Upper lobe of left lung (tissue), 6 donors: ENCODE data around the gene OPRM1. TPM values are rescaled to one million over a fixed set of nuclear protein-coding genes. Genes with fewer than 3 reads are reported as not detected.

Experiments used
- ATAC-seq, 2 donors: fragments of 200-7000 bp; cut with Tn5 transposase; one replicate each; pipeline ENCODE4 v1.9.1; 2022; ENCODE audit warnings: mild to moderate bottlenecking in 2 of 2, moderate library complexity in 2 of 2; ENCODE audit not compliant: low FRiP score in 2 of 2
- DNase-seq, 2 donors: peaks; one replicate each; pipeline ENCODE4 v3.0.0-alpha.2; 2019 to 2020
- H3K27ac ChIP-seq, 4 donors: fragments of 200-600 bp; sonication (generic); one replicate each; pipeline ENCODE4 v1.5.1; 2016 to 2019
- H3K27me3 ChIP-seq, 4 donors: fragments of 200-600 bp; sonication (generic); one replicate each; pipeline ENCODE4 v1.5.1; 2017 to 2019
- H3K36me3 ChIP-seq, 4 donors: fragments of 200-600 bp; sonication (generic); one replicate each; pipeline ENCODE4 v1.5.1; 2016 to 2019
- H3K4me1 ChIP-seq, 4 donors: fragments of 200-600 bp; sonication (generic); one replicate each; pipeline ENCODE4 v1.5.1; 2018 to 2019
- H3K4me3 ChIP-seq, 4 donors: fragments of 200-600 bp; sonication (generic); one replicate each; pipeline ENCODE4 v1.5.1; 2017 to 2019; ENCODE audit warnings: mild to moderate bottlenecking in 2 of 4, moderate library complexity in 1 of 4
- H3K9me3 ChIP-seq, 4 donors: fragments of 200-600 bp; sonication (generic); one replicate each; pipeline ENCODE4 v1.5.1; 2018 to 2019
- EP300 ChIP-seq, 4 donors: sonication (generic); formaldehyde crosslinking; IDR thresholded peaks; one replicate each; pipeline ENCODE4 v1.5.1; 2017; ENCODE audit warnings: antibody characterized with exemption in 4 of 4, control low read depth in 2 of 4
- POLR2A ChIP-seq, 4 donors: fragments of 450-650 bp; IDR thresholded peaks; one replicate each; pipeline ENCODE4 v1.5.1; 2016 to 2017; ENCODE audit warnings: antibody characterized with exemption in 4 of 4, mild to moderate bottlenecking in 2 of 4
- POLR2AphosphoS5 ChIP-seq, 2 donors: sonication (generic); formaldehyde crosslinking; IDR thresholded peaks; one replicate each; pipeline ENCODE4 v1.5.1; 2017; ENCODE audit warnings: antibody characterized with exemption in 2 of 2
- WGBS, 2 donors: methylation state at CpG; one replicate each; pipeline ENCODE4 v1.1.5; 2017 to 2018; 5-methylcytosine and 5-hydroxymethylcytosine counted together
- total RNA-seq, 6 donors: library from RNA; depleted of rRNA in 4 of 6; stranded (reverse); fragments of >200 nt in 4 of 6; gene quantifications; one replicate each; pipeline versions ENCODE4 v1.1.0 to v1.2.1, GENCODE V29; 2016 to 2021
- TF ChIP-seq, protein P1 (sequence below), 6 experiments: fragments of 450-650 bp in 4 of 6; fragments of 200-600 bp in 2 of 6; sonication (generic) in 2 of 6; IDR thresholded peaks; one replicate each; pipeline ENCODE4 v1.5.1; 2016 to 2019; ENCODE audit warnings: antibody characterized with exemption in 6 of 6
- donor health status: DM: no; HTN: no; CAD: no; lungs with moderate emphysema.
- donor health status: DM: no; HTN: yes; CAD: no; lungs with severe emphysema.

Gene OPRM1
- total RNA-seq, 6 donors from 2014 or later: not detected

DNA sequence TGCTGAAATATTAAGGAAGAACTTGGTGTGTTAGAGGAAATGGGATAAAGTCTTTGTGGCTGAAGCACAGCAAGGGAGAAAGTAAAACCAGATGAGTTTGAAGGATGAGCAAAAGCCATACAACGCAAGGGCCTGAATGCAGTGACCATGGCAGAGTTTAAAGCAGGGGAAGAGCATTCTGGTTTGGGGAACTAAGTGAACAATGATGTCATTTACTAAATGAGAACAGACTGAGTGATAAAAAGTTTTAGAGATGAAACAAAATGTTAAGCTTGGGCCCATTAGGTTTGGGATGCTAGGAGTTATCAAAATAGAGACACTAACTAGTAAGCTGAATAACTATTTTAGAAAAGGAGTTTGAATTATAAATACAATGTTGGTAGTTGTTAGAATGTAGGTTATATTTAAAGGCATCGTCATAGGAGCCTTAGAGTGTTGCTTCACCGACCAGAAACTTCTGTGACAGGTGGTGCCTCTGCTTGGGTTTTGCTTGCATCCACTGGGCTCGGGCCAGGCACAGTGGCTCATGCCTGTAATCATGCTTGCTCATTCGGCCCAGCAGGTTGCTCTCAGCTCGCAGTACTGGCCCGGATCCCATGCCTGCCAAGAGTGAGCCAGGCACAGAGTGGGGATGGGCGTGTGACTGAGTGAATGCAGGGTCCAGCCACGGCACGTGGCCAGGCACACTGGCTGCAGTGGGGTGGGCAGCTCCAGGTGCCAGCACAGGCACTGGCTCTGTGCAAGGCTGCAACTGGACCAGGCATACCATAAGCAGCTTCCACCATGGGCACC, 37.4 kb upstream of the OPRM1 start:
- Histone ChIP-seq H3K27ac (no peak overlapping the region), H3K4me1 (no peaks in the 10 kb centered on the region), H3K36me3 (no peaks in the 10 kb centered on the region), H3K4me3 (no peak overlapping the region), H3K9me3 (no peaks in the 10 kb centered on the region), H3K27me3 (no peaks in the 10 kb centered on the region)
- DNase-seq (peak in 1 of 2 donors; percentile 44), ATAC-seq (peak in 1 of 2 donors; percentile 43)
- TF ChIP-seq POLR2A (IDR thresholded peaks at IDR 0.05): no peak
- TF ChIP-seq EP300 (IDR thresholded peaks at IDR 0.05): no peak
- TF ChIP-seq, protein P1, sequence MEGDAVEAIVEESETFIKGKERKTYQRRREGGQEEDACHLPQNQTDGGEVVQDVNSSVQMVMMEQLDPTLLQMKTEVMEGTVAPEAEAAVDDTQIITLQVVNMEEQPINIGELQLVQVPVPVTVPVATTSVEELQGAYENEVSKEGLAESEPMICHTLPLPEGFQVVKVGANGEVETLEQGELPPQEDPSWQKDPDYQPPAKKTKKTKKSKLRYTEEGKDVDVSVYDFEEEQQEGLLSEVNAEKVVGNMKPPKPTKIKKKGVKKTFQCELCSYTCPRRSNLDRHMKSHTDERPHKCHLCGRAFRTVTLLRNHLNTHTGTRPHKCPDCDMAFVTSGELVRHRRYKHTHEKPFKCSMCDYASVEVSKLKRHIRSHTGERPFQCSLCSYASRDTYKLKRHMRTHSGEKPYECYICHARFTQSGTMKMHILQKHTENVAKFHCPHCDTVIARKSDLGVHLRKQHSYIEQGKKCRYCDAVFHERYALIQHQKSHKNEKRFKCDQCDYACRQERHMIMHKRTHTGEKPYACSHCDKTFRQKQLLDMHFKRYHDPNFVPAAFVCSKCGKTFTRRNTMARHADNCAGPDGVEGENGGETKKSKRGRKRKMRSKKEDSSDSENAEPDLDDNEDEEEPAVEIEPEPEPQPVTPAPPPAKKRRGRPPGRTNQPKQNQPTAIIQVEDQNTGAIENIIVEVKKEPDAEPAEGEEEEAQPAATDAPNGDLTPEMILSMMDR (IDR thresholded peaks at IDR 0.05): no peak
- TF ChIP-seq POLR2AphosphoS5 (IDR thresholded peaks at IDR 0.05): no peak
- 84 to 87% methylated on average over 4 to 9 of the region's 10 CpGs for WGBS, 2 donors

DNA sequence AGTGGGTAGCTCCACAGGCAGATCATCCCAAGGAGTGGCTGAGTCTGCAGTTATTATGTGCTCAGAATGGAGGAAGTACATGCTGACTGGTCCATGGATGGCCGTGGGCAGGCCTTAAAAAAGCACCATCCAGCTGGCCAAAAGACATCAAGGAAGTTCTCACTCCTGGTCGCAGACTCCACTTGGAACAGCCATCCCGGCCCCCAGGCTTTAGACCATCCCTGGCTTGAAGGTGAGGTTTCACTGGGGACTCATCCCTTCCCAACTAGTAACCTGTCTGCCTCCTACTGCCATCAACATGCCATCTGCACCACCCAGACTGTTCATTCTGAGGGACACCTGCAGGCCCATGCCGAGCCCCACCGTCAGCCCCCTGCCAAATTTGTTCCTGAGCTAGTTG, 36.1 kb upstream of the OPRM1 start:
- TF ChIP-seq POLR2AphosphoS5 (IDR thresholded peaks at IDR 0.05): no peak
- TF ChIP-seq EP300 (IDR thresholded peaks at IDR 0.05): no peak
- TF ChIP-seq, protein P1 (IDR thresholded peaks at IDR 0.05): no peak
- TF ChIP-seq POLR2A (IDR thresholded peaks at IDR 0.05): no peak
- ATAC-seq: no peak
- 71 to 88% methylated on average over 5 of the region's 5 CpGs for WGBS, 2 donors
- Histone ChIP-seq H3K4me3 (no peak overlapping the region), H3K4me1 (no peaks in the 10 kb centered on the region), H3K9me3 (no peaks in the 10 kb centered on the region), H3K36me3 (no peaks in the 10 kb centered on the region), H3K27me3 (no peaks in the 10 kb centered on the region), H3K27ac (no peak overlapping the region)
- peak in 1 of 2 donors; percentile 15 for DNase-seq

DNA sequence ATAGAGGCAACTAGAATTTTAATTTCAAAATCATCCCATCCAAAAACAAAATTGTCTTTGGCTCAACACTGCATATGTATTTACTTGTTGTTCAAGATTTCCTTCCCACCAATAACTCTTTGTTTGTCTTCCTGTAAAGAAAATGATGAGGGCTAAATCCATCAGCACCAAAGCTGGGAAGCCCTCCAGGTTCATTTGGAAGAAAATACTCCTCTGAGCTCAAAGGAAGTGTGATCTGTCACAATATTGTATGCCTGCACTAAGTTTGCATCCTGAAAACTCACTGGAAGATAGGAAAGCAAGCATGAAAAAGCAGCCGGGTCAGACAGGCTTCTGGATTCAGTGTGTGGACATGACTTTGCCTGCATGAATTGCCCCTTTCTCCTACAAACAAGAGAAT, 28.7 kb upstream of the OPRM1 start:
- H3K4me3 ChIP-seq: no peak overlapping the region
- no peaks in the 10 kb centered on the region for H3K9me3 ChIP-seq
- TF ChIP-seq EP300 (IDR thresholded peaks at IDR 0.05) (no peak), POLR2AphosphoS5 (IDR thresholded peaks at IDR 0.05) (no peak), POLR2A (IDR thresholded peaks at IDR 0.05) (no peak)
- TF ChIP-seq, protein P1 (IDR thresholded peaks at IDR 0.05): no peak
- H3K4me1 ChIP-seq: no peaks in the 10 kb centered on the region
- DNase-seq: no peak
- no peak overlapping the region for H3K27ac ChIP-seq
- H3K27me3 ChIP-seq: no peaks in the 10 kb centered on the region
- H3K36me3 ChIP-seq: no peaks in the 10 kb centered on the region
- ATAC-seq: no peak
- 53 to 85% methylated on average over 1 of the region's 1 CpG for WGBS, 2 donors

DNA sequence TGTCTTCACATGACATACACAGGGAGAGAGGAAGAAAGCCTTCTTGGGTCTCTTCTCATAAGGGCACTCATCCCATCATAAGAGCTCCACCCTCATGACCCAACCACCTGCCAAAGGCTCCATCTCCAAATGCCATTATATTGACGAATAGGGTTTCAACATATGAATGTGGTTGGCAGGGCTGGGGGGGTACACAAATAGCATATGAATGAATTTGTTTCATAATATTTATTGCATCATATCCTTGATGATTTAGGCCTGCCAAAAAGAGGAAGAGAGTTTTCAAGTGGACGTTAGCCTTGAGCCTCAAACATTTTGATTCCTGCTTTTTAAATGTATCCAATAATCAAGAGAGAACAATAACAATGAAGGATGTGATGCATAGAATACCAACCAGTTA, 26.2 kb upstream of the OPRM1 start:
- WGBS, 2 donors: 23 to 31% methylated on average over 2 of the region's 2 CpGs
- DNase-seq (no peak), ATAC-seq (peak in 1 of 2 donors; percentile 24)
- no peaks in the 10 kb centered on the region for H3K36me3 ChIP-seq
- H3K27me3 ChIP-seq: no peaks in the 10 kb centered on the region
- TF ChIP-seq POLR2AphosphoS5 (IDR thresholded peaks at IDR 0.05) (no peak), POLR2A (IDR thresholded peaks at IDR 0.05) (no peak), EP300 (IDR thresholded peaks at IDR 0.05) (peak in 1 of 4 donors; percentile 5)
- TF ChIP-seq, protein P1 (IDR thresholded peaks at IDR 0.05): no peak
- H3K4me3 ChIP-seq: no peak overlapping the region
- H3K9me3 ChIP-seq: no peaks in the 10 kb centered on the region
- H3K4me1 ChIP-seq: no peaks in the 10 kb centered on the region
- H3K27ac ChIP-seq: no peak overlapping the region

DNA sequence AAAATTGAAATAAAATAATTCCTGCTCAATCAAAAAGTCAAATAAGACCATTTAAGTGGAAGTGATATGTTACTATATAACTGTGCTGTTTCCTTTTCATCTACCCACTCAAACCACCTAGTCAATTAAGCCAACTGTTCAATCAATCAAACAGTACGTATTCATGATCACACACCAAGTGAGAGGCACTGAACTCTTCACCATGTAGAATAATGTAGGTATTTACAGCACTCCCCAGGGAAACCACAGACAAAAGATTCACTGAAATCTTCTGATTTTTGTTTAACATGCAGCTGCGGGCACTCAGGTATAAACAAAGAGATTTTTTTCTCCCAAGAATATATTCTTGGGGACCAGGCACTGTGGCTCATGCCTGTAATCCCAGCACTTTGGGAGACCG, 21.3 kb upstream of the OPRM1 start:
- H3K36me3 ChIP-seq: no peaks in the 10 kb centered on the region

More for the DNA sequence above, 21.3 kb upstream of the OPRM1 start:
- peaks cover 0 to 7% (median 0%) of the 10 kb centered on the region in 4 donors for H3K9me3 ChIP-seq
- TF ChIP-seq, protein P1 (IDR thresholded peaks at IDR 0.05): no peak
- TF ChIP-seq POLR2AphosphoS5 (IDR thresholded peaks at IDR 0.05): no peak
- no peak for TF ChIP-seq POLR2A (IDR thresholded peaks at IDR 0.05)
- no peak for TF ChIP-seq EP300 (IDR thresholded peaks at IDR 0.05)
- DNase-seq (no peak), ATAC-seq (no peak)
- no peaks in the 10 kb centered on the region for H3K27me3 ChIP-seq
- no peaks in the 10 kb centered on the region for H3K4me1 ChIP-seq
- 55 to 70% methylated on average over 3 of the region's 3 CpGs for WGBS, 2 donors
- H3K27ac ChIP-seq: no peak overlapping the region
- no peak overlapping the region for H3K4me3 ChIP-seq
